PC-3 (cell line): Measurements from ENCODE around the gene TMEFF1. TPM values are rescaled to one million over a fixed set of nuclear protein-coding genes. Genes with fewer than 3 reads are reported as not detected.

Experiments used
- ATAC-seq: fragments of 200-7000 bp; cut with Tn5 transposase; 2 replicates; pipeline ENCODE4 v1.9.1; 2020; ENCODE audit warnings: mild to moderate bottlenecking, moderate library complexity
- BruUV-seq: library from RNA; stranded (reverse); fragments of 400-500 nt; replicated peaks from 2 replicates; lab custom pipeline; 2021; lab: Mats Ljungman, UMichigan
- CTCF ChIA-PET: fragments of 300-600 bp; sonication (Branson Sonifier 250); formaldehyde crosslinking; loops from one replicate; lab custom pipeline; 2022; ENCODE audit warnings: antibody characterized with exemption; lab: Charles Lee
- POLR2A ChIA-PET: fragments of 300-600 bp; sonication (Branson Sonifier 250); formaldehyde crosslinking; loops from one replicate; lab custom pipeline; 2022; ENCODE audit warnings: antibody characterized with exemption; ENCODE audit not compliant: unreplicated experiment; lab: Charles Lee
- DNase-seq: peaks from one replicate; pipeline ENCODE4 v3.0.0-alpha.2; 2015
- H2AFZ ChIP-seq: fragments of 300-600 bp; sonication (generic); 2 replicates; pipeline ENCODE4 v1.6.0; 2016; ENCODE audit warnings: antibody characterized with exemption, low read length
- H3F3A ChIP-seq: fragments of 300-600 bp; sonication (generic); one replicate; pipeline ENCODE4 v1.6.0; 2017; ENCODE audit warnings: antibody characterized with exemption, low read length, control low read depth, mild to moderate bottlenecking; ENCODE audit not compliant: unreplicated experiment
- H3K27ac ChIP-seq: fragments of 300-600 bp; sonication (generic); 2 replicates; pipeline ENCODE4 v1.5.1; 2016; ENCODE audit warnings: mild to moderate bottlenecking, low read length
- H3K27me3 ChIP-seq: fragments of 300-600 bp; sonication (generic); 2 replicates; pipeline ENCODE4 v1.6.1; 2016; ENCODE audit warnings: low read length, mixed read lengths
- H3K36me3 ChIP-seq: fragments of 300-600 bp; sonication (generic); 2 replicates; pipeline ENCODE4 v1.6.1; 2016; ENCODE audit warnings: low read depth, mixed run types, low read length, mixed read lengths
- H3K4me1 ChIP-seq: fragments of 300-600 bp; sonication (generic); 2 replicates; pipeline ENCODE4 v1.5.1; 2016; ENCODE audit warnings: low read length; ENCODE audit not compliant: insufficient read depth
- H3K4me2 ChIP-seq: fragments of 300-600 bp; sonication (generic); 2 replicates; pipeline ENCODE4 v1.6.0; 2016; ENCODE audit warnings: low read length
- H3K4me3 ChIP-seq: fragments of 300-600 bp; sonication (generic); 2 replicates; pipeline ENCODE4 v1.5.1; 2016; ENCODE audit warnings: mild to moderate bottlenecking, low read length, mixed read lengths
- H3K79me2 ChIP-seq: fragments of 300-600 bp; sonication (generic); 2 replicates; pipeline ENCODE4 v1.6.1; 2017; ENCODE audit warnings: low read length, mixed read lengths
- H3K9ac ChIP-seq: fragments of 300-600 bp; sonication (generic); 2 replicates; pipeline ENCODE4 v1.6.0; 2016; ENCODE audit warnings: mild to moderate bottlenecking, low read length
- H3K9me2 ChIP-seq: fragments of 300-600 bp; sonication (generic); replicated peaks from 2 replicates; pipeline ENCODE4 v1.6.1; 2016; ENCODE audit warnings: mixed run types, low read length, mixed read lengths
- H3K9me3 ChIP-seq: fragments of 300-600 bp; sonication (generic); 2 replicates; pipeline ENCODE4 v1.6.1; 2016; ENCODE audit warnings: low read length, mixed read lengths
- H4K20me1 ChIP-seq: fragments of 300-600 bp; sonication (generic); 2 replicates; pipeline ENCODE4 v1.6.1; 2016; ENCODE audit warnings: low read length, mixed read lengths
- EZH2 ChIP-seq: fragments of 300-600 bp; sonication (generic); IDR thresholded peaks from one replicate; pipeline ENCODE4 v1.6.1; 2017; ENCODE audit warnings: antibody characterized with exemption, mild to moderate bottlenecking, low read length; ENCODE audit not compliant: unreplicated experiment
- EZH2phosphoT487 ChIP-seq: fragments of 300-600 bp; sonication (generic); IDR thresholded peaks from 2 replicates; pipeline ENCODE4 v1.6.1; 2018; ENCODE audit warnings: mild to moderate bottlenecking, antibody characterized with exemption, low read length, borderline replicate concordance
- intact Hi-C: fragments of 100-400 bp; cut with micrococcal nuclease; formaldehyde crosslinking; loops from 2 replicates; pipeline ENCODE4 v1.9.0; 2023
- total RNA-seq: library from RNA; depleted of rRNA; stranded (reverse); fragments of >200 nt; gene quantifications from 2 replicates; pipeline ENCODE4 v1.2.3, GENCODE V29; 2014
- TF ChIP-seq, protein P1 (sequence below): fragments of 300-600 bp; sonication (generic); conservative IDR thresholded peaks from 2 replicates; pipeline ENCODE4 v1.5.1; 2017; ENCODE audit warnings: antibody characterized with exemption, low read depth, mild to moderate bottlenecking, low read length

TMEFF1 gene
- total RNA-seq, 1 experiment from 2014 or later, result not detected

DNA sequence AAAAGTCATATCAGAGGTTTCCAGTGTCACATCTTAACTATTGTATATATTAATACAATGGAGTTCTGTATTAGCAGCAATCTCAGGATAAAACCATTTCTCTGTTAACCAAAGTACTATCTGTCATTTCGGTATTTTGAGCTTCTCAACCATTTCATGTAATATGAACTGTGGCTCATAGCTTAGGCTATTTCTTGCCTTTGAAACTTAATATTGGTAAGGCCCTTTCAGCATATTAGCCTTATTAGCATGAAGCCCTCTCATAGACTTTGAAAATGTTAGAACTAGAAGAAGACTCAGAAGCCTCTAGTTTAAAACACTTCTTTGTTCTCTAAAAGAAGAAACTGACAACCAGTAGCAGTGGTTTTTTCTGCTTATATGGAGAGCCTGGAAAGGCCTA is 105.7 kb downstream of the TMEFF1 start:
- no peak overlapping the region for H3K27ac ChIP-seq
- no peak overlapping the region for H3K4me2 ChIP-seq
- H3K9ac ChIP-seq, result no peak overlapping the region
- POLR2A ChIA-PET, result no interaction called here
- H3K9me3 ChIP-seq, result no peaks in the 10 kb centered on the region
- H3K79me2 ChIP-seq, result no peaks in the 10 kb centered on the region
- peaks cover 20% of the 10 kb centered on the region for H3K4me1 ChIP-seq
- CTCF ChIA-PET, result no interaction called here
- no TSS peak for BruUV-seq
- no peaks in the 10 kb centered on the region for H3K9me2 ChIP-seq
- H3K4me3 ChIP-seq, result no peak overlapping the region
- no peaks in the 10 kb centered on the region for H3F3A ChIP-seq
- intact Hi-C loops, result no loop called here
- H4K20me1 ChIP-seq, result no peaks in the 10 kb centered on the region
- H3K36me3 ChIP-seq, result no peaks in the 10 kb centered on the region
- TF ChIP-seq, protein P1, sequence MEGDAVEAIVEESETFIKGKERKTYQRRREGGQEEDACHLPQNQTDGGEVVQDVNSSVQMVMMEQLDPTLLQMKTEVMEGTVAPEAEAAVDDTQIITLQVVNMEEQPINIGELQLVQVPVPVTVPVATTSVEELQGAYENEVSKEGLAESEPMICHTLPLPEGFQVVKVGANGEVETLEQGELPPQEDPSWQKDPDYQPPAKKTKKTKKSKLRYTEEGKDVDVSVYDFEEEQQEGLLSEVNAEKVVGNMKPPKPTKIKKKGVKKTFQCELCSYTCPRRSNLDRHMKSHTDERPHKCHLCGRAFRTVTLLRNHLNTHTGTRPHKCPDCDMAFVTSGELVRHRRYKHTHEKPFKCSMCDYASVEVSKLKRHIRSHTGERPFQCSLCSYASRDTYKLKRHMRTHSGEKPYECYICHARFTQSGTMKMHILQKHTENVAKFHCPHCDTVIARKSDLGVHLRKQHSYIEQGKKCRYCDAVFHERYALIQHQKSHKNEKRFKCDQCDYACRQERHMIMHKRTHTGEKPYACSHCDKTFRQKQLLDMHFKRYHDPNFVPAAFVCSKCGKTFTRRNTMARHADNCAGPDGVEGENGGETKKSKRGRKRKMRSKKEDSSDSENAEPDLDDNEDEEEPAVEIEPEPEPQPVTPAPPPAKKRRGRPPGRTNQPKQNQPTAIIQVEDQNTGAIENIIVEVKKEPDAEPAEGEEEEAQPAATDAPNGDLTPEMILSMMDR, result no peak
- no peak for TF ChIP-seq EZH2phosphoT487
- TF ChIP-seq EZH2, result no peak
- no peaks in the 10 kb centered on the region for H3K27me3 ChIP-seq
- DNase-seq (no peak), ATAC-seq (no peak)
- H2AFZ ChIP-seq, result no peak overlapping the region

DNA sequence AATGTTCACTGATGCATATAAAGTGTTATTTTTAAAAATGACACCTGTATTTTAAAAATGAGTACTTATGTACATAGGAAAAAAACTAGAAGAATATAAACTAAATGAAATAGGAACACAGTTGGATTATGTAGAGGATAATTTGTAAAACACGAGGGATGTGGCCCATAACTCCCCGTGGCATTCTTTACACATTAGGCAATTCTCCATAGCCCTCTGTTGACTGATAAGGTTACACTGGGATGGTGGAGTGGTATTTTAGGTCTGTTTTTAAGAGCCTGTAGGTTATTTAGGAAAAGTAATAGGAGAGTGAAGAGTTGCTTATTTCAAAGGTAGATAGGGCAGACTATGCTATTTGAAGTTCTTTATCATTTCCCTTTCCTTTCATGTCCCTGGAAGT is 106.7 kb downstream of the TMEFF1 start:
- TF ChIP-seq, protein P1, result no peak
- TF ChIP-seq EZH2 (no peak), EZH2phosphoT487 (no peak)
- Histone ChIP-seq H3K79me2 (no peaks in the 10 kb centered on the region), H3K4me1 (peaks cover 20% of the 10 kb centered on the region), H2AFZ (no peak overlapping the region), H3K27me3 (no peaks in the 10 kb centered on the region), H3K36me3 (no peaks in the 10 kb centered on the region), H3K9ac (no peak overlapping the region), H3K9me2 (no peaks in the 10 kb centered on the region), H3K4me2 (no peak overlapping the region), H3K27ac (no peak overlapping the region), H3F3A (no peaks in the 10 kb centered on the region), H4K20me1 (no peaks in the 10 kb centered on the region), H3K9me3 (no peaks in the 10 kb centered on the region), H3K4me3 (no peak overlapping the region)
- no peak for ATAC-seq
- no TSS peak for BruUV-seq
- ChIA-PET CTCF (no interaction called here), POLR2A (no interaction called here)
- intact Hi-C loops, result no loop called here
- no peak for DNase-seq

DNA sequence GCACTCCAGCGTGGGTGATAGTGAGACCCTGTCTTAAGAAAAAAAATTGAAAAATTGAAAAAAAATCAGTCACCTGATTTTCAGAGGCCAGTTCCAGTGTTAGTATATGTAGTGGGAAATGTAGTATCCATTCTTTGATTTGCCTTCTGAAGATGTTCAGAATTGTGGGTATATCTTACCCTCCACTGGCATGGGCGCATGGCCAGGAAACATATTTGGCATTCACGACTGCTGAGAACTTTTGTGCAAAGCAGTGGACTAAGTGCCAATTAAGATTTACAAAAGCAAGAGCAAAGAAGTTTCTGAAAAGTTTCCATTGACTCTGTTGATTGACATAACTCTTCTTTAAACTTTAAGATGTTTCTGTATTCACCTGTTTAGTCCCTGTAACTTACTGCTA is 107.3 kb downstream of the TMEFF1 start:
- no peaks in the 10 kb centered on the region for H3K79me2 ChIP-seq
- no peaks in the 10 kb centered on the region for H3F3A ChIP-seq
- ATAC-seq, result no peak
- no peaks in the 10 kb centered on the region for H3K36me3 ChIP-seq
- H3K4me1 ChIP-seq, result peaks cover 16% of the 10 kb centered on the region
- ChIA-PET CTCF (no interaction called here), POLR2A (no interaction called here)
- no peak overlapping the region for H3K4me2 ChIP-seq
- H3K27me3 ChIP-seq, result no peaks in the 10 kb centered on the region
- BruUV-seq, result no TSS peak
- DNase-seq, result no peak
- H3K9me3 ChIP-seq, result no peaks in the 10 kb centered on the region
- H4K20me1 ChIP-seq, result no peaks in the 10 kb centered on the region
- TF ChIP-seq, protein P1, result no peak
- TF ChIP-seq EZH2 (no peak), EZH2phosphoT487 (no peak)
- no peak overlapping the region for H2AFZ ChIP-seq
- H3K27ac ChIP-seq, result no peak overlapping the region
- intact Hi-C loops, result no loop called here
- H3K9ac ChIP-seq, result no peak overlapping the region
- H3K4me3 ChIP-seq, result no peak overlapping the region
- H3K9me2 ChIP-seq, result no peaks in the 10 kb centered on the region
